GM12878 (cell line): ENCODE results near the gene GREB1. TPM values are rescaled to one million over a fixed set of nuclear protein-coding genes. Genes with fewer than 3 reads are reported as not detected.

ENCODE experiments used
- ATAC-seq: fragments of 200-7000 bp; cut with Tn5 transposase; 3 replicates; pipeline ENCODE4 v1.9.1; 2020; ENCODE audit warnings: mild to moderate bottlenecking, moderate library complexity
- BruUV-seq: library from RNA; stranded (reverse); fragments of 400-500 nt; replicated peaks from 2 replicates; lab custom pipeline; 2021; lab: Mats Ljungman, UMichigan
- CTCF ChIA-PET: fragments of 300-600 bp; sonication (Branson Sonifier 250); formaldehyde crosslinking; extraction: SDS; loops from one replicate; lab custom pipeline; 2021; ENCODE audit warnings: inconsistent platforms; lab: Yijun Ruan, JAX
- POLR2A ChIA-PET: fragments of 350-600 bp; formaldehyde crosslinking; extraction: SDS; loops from one replicate; lab custom pipeline; 2021; ENCODE audit warnings: inconsistent platforms; lab: Charles Lee
- RAD21 ChIA-PET: fragments of 300-600 bp; sonication (Branson Sonifier 250); formaldehyde crosslinking; loops from one replicate; lab custom pipeline; 2023; ENCODE audit warnings: antibody characterized with exemption; ENCODE audit not compliant: unreplicated experiment; lab: Charles Lee
- SMC1A ChIA-PET: fragments of 300-600 bp; sonication (Branson Sonifier 250); formaldehyde crosslinking; loops from one replicate; lab custom pipeline; 2023; ENCODE audit not compliant: unreplicated experiment, uncharacterized antibody; lab: Charles Lee
- DNase-seq: peaks from one replicate; pipeline ENCODE4 v3.0.0-alpha.2; 2011; ENCODE audit warnings: low read depth, low spot score
- FAIRE-seq: peaks from 3 replicates; lab custom pipeline; 2011; peaks lifted over from hg19 to GRCh38; lab: Jason Lieb, UNC
- H2AFZ ChIP-seq: 2 replicates; pipeline ENCODE4 v1.6.0; 2011; ENCODE audit warnings: low read depth, low read length, control low read depth; ENCODE audit not compliant: control insufficient read depth
- H3K27ac ChIP-seq: 2 replicates; pipeline ENCODE4 v1.5.1; 2011; ENCODE audit warnings: control low read depth; ENCODE audit not compliant: control insufficient read depth, insufficient read depth
- H3K27me3 ChIP-seq, 2 experiments: replicated peaks in 1 of 2; 2 replicates each; pipeline versions ENCODE4 v1.6.0 to v1.6.1; 2011; ENCODE audit warnings: low read length in 1 of 2; ENCODE audit not compliant: control insufficient read depth in 2 of 2, insufficient read depth in 2 of 2
- H3K36me3 ChIP-seq, 2 experiments: 2 replicates each; pipeline ENCODE4 v1.5.1; 2011; ENCODE audit warnings: low read length in 1 of 2; ENCODE audit not compliant: control insufficient read depth in 2 of 2, insufficient read depth in 2 of 2
- H3K4me1 ChIP-seq: 2 replicates; pipeline ENCODE4 v1.6.1; 2011; ENCODE audit warnings: mild to moderate bottlenecking, low read length, moderate library complexity, mixed read lengths; ENCODE audit not compliant: control insufficient read depth, insufficient read depth
- H3K4me2 ChIP-seq: 2 replicates; pipeline ENCODE4 v1.6.0; 2011; ENCODE audit warnings: control low read depth; ENCODE audit not compliant: control insufficient read depth, insufficient read depth
- H3K4me3 ChIP-seq: fragments of 200-600 bp; sonication (generic); 2 replicates; pipeline ENCODE4 v1.5.1; 2016
- H3K79me2 ChIP-seq: 2 replicates; pipeline ENCODE4 v1.6.0; 2011; ENCODE audit warnings: low read length; ENCODE audit not compliant: control insufficient read depth, insufficient read depth
- H3K9ac ChIP-seq: 2 replicates; pipeline ENCODE4 v1.8.0; 2011; ENCODE audit warnings: low read length, control low read depth, mixed read lengths; ENCODE audit not compliant: control insufficient read depth, insufficient read depth
- H3K9me3 ChIP-seq: replicated peaks from 3 replicates; pipeline ENCODE4 v1.5.1; 2011; ENCODE audit warnings: mild to moderate bottlenecking, low read length; ENCODE audit not compliant: control insufficient read depth, insufficient read depth
- H4K20me1 ChIP-seq: 2 replicates; pipeline ENCODE4 v1.6.0; 2011; ENCODE audit not compliant: control insufficient read depth, insufficient read depth
- ATF7 ChIP-seq: fragments of 450-650 bp; IDR thresholded peaks from 2 replicates; pipeline ENCODE4 v1.6.1; 2016; ENCODE audit warnings: low read depth, mild to moderate bottlenecking
- CHD2 ChIP-seq: IDR thresholded peaks from 2 replicates; pipeline ENCODE4 v1.6.1; 2011; ENCODE audit warnings: low read depth, low read length, improper control_type of control experiment, borderline replicate concordance
- CREM ChIP-seq: IDR thresholded peaks from 2 replicates; pipeline ENCODE4 v1.6.1; 2014; ENCODE audit warnings: antibody characterized with exemption, low read depth
- IKZF1 ChIP-seq: fragments of 450-650 bp; conservative IDR thresholded peaks from 2 replicates; pipeline ENCODE4 v1.6.1; 2017; ENCODE audit warnings: antibody characterized with exemption, mild to moderate bottlenecking
- IRF4 ChIP-seq: IDR thresholded peaks from 2 replicates; pipeline ENCODE4 v1.6.1; 2011; ENCODE audit warnings: low read depth, low read length
- KLF5 ChIP-seq: fragments of 450-650 bp; IDR thresholded peaks from 2 replicates; pipeline ENCODE4 v1.6.1; 2014; ENCODE audit warnings: mild to moderate bottlenecking; ENCODE audit not compliant: partially characterized antibody
- MYB ChIP-seq: fragments of 150-350 bp; IDR thresholded peaks from 2 replicates; pipeline ENCODE4 v1.6.1; 2014; ENCODE audit warnings: mild to moderate bottlenecking, low read depth, low read length, borderline replicate concordance
- PBX3 ChIP-seq: IDR thresholded peaks from 2 replicates; pipeline ENCODE4 v1.6.1; 2011; ENCODE audit warnings: mild to moderate bottlenecking, low read depth, low read length, moderate library complexity; ENCODE audit not compliant: insufficient replicate concordance
- RCOR1 ChIP-seq: conservative IDR thresholded peaks from 2 replicates; pipeline ENCODE4 v1.6.1; 2012; ENCODE audit warnings: low read depth, low read length, improper control_type of control experiment
- SIN3A ChIP-seq: IDR thresholded peaks from 2 replicates; pipeline ENCODE4 v1.6.1; 2012; ENCODE audit warnings: low read depth, low read length, improper control_type of control experiment
- SMARCA5 ChIP-seq: fragments of 450-650 bp; IDR thresholded peaks from 2 replicates; pipeline ENCODE4 v1.6.1; 2017; ENCODE audit warnings: mild to moderate bottlenecking
- SUZ12 ChIP-seq: fragments of 200-600 bp; sonication (generic); IDR thresholded peaks from one replicate; pipeline ENCODE4 v1.6.1; 2018; ENCODE audit warnings: antibody characterized with exemption, mild to moderate bottlenecking; ENCODE audit not compliant: unreplicated experiment
- TARDBP ChIP-seq: IDR thresholded peaks from 2 replicates; pipeline ENCODE4 v1.6.1; 2016; ENCODE audit warnings: borderline replicate concordance
- TBL1XR1 ChIP-seq: IDR thresholded peaks from 2 replicates; pipeline ENCODE4 v1.6.1; 2012; ENCODE audit warnings: low read depth, low read length, improper control_type of control experiment
- TCF7 ChIP-seq: IDR thresholded peaks from 2 replicates; pipeline ENCODE4 v1.6.1; 2014; ENCODE audit warnings: antibody characterized with exemption, borderline replicate concordance
- YY1 ChIP-seq: IDR thresholded peaks from 2 replicates; pipeline ENCODE4 v1.6.1; 2011; ENCODE audit warnings: low read depth, mild to moderate bottlenecking, low read length
- ZNF207 ChIP-seq: fragments of 450-650 bp; IDR thresholded peaks from 2 replicates; pipeline ENCODE4 v1.6.1; 2014; ENCODE audit warnings: antibody characterized with exemption, mild to moderate bottlenecking, borderline replicate concordance
- WGBS: methylation state at CpG from one replicate; pipeline ENCODE4 v1.1.6; 2016; ENCODE audit warnings: low lambda C conversion rate; ENCODE audit not compliant: insufficient replicate concordance, insufficient coverage; ENCODE audit errors: missing lambda C conversion rate; 5-methylcytosine and 5-hydroxymethylcytosine counted together
- in situ Hi-C: fragments of 300-500 bp; cut with MboI; formaldehyde crosslinking; loops from 9 replicates; pipeline ENCODE4 v1.14.3; 2018; ENCODE audit warnings: mixed read lengths
- intact Hi-C: fragments of 100-400 bp; cut with micrococcal nuclease; formaldehyde crosslinking; loops from one replicate; pipeline ENCODE4 v1.14.2; 2022; ENCODE audit not compliant: unreplicated experiment
- polyA plus RNA-seq, 11 experiments: library from polyadenylated mRNA; depleted of rRNA in 4 of 11; unstranded in 6 of 11; stranded (reverse) in 5 of 11; fragments of >200 nt; fragmentation: Nextera tagmentation in 4 of 11; fragmentation: Illumina TruSeq in 1 of 11; extraction: Ambion mirVana in 4 of 11; extraction: Trizol in 1 of 11; gene quantifications; 1 replicate in 1 of 11; 2 replicates in 10 of 11; pipeline versions ENCODE4 v1.2.1 to v1.2.3, GENCODE V29; 2011 to 2016; ENCODE audit warnings: inconsistent platforms in 2 of 11, missing spikeins in 2 of 11, low read depth in 1 of 11
- total RNA-seq, 4 experiments: library from RNA; depleted of rRNA in 3 of 4; stranded (reverse); fragments of >200 nt in 3 of 4; fragmentation: Illumina TruSeq in 1 of 4; extraction: Trizol in 1 of 4; gene quantifications; 2 replicates each; pipeline versions ENCODE4 v1.2.1 to v1.2.3, GENCODE V29; 2013 to 2021
- TF ChIP-seq, protein P1 (sequence below): fragments of 450-650 bp; IDR thresholded peaks from 2 replicates; pipeline ENCODE4 v1.6.1; 2016; ENCODE audit warnings: mild to moderate bottlenecking
- TF ChIP-seq, protein P2 (sequence below): IDR thresholded peaks from 2 replicates; pipeline ENCODE4 v1.6.1; 2012; ENCODE audit warnings: mild to moderate bottlenecking, low read depth, low read length

Gene GREB1
- total and polyA plus RNA-seq, 10 of the 15 experiments (the other 5 are each of a cell fraction or from before 2014, with no cell fraction given): 0.09 to 2.1 (median 0.37) TPM; not detected in 1

GRCh38 chr2:11585071-11585470 lies 51.2 kb downstream of the GREB1 start:
- FAIRE-seq (no peak), DNase-seq (no peak), ATAC-seq (no peak)
- ChIA-PET CTCF (interaction anchor here (0.7 to 8.2 kb wide), 27 partner anchors 12 to 669 kb away, joined by 3 to 206 read pairs (median 6); partner anchors contain the start of gene E2F6), SMC1A (interaction anchor here (0.8 to 3.4 kb wide), 3 partner anchors 105 to 173 kb away, joined by 3 to 44 read pairs (median 3); no protein-coding TSS in a partner anchor), POLR2A (no interaction called here), RAD21 (interaction anchor here (0.9 to 4.6 kb wide), 5 partner anchors 8 to 452 kb away, joined by 3 to 55 read pairs (median 8); a partner anchor contains a TSS)
- H3K27me3 ChIP-seq: peaks cover 0 to 2% of the 10 kb centered on the region in 2 experiments; a peak in 1 of 4 replicates
- no peak overlapping the region for H2AFZ ChIP-seq
- no TSS peak for BruUV-seq
- no peaks in the 10 kb centered on the region; the same call in 2 of the 3 replicates for H3K9me3 ChIP-seq
- H3K4me2 ChIP-seq: no peak overlapping the region
- H3K79me2 ChIP-seq: no peaks in the 10 kb centered on the region
- no peaks in the 10 kb centered on the region for H4K20me1 ChIP-seq
- H3K9ac ChIP-seq: no peak overlapping the region
- H3K36me3 ChIP-seq: no peaks in the 10 kb centered on the region
- no peaks in the 10 kb centered on the region for H3K4me1 ChIP-seq
- no peak overlapping the region for H3K27ac ChIP-seq
- no peak overlapping the region for H3K4me3 ChIP-seq
- in situ Hi-C loops: no loop called here
- WGBS: 84% methylated on average over 7 of the region's 7 CpGs
- intact Hi-C loops: loop anchor here (2.0 to 10.0 kb wide), 3 partner anchors 102 to 750 kb away; no protein-coding TSS in a partner anchor
- TF ChIP-seq IRF4: no peak
- TF ChIP-seq, protein P1, sequence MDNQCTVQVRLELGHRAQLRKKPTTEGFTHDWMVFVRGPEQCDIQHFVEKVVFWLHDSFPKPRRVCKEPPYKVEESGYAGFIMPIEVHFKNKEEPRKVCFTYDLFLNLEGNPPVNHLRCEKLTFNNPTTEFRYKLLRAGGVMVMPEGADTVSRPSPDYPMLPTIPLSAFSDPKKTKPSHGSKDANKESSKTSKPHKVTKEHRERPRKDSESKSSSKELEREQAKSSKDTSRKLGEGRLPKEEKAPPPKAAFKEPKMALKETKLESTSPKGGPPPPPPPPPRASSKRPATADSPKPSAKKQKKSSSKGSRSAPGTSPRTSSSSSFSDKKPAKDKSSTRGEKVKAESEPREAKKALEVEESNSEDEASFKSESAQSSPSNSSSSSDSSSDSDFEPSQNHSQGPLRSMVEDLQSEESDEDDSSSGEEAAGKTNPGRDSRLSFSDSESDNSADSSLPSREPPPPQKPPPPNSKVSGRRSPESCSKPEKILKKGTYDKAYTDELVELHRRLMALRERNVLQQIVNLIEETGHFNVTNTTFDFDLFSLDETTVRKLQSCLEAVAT: no peak
- TF ChIP-seq MYB: no peak
- TF ChIP-seq, protein P2, sequence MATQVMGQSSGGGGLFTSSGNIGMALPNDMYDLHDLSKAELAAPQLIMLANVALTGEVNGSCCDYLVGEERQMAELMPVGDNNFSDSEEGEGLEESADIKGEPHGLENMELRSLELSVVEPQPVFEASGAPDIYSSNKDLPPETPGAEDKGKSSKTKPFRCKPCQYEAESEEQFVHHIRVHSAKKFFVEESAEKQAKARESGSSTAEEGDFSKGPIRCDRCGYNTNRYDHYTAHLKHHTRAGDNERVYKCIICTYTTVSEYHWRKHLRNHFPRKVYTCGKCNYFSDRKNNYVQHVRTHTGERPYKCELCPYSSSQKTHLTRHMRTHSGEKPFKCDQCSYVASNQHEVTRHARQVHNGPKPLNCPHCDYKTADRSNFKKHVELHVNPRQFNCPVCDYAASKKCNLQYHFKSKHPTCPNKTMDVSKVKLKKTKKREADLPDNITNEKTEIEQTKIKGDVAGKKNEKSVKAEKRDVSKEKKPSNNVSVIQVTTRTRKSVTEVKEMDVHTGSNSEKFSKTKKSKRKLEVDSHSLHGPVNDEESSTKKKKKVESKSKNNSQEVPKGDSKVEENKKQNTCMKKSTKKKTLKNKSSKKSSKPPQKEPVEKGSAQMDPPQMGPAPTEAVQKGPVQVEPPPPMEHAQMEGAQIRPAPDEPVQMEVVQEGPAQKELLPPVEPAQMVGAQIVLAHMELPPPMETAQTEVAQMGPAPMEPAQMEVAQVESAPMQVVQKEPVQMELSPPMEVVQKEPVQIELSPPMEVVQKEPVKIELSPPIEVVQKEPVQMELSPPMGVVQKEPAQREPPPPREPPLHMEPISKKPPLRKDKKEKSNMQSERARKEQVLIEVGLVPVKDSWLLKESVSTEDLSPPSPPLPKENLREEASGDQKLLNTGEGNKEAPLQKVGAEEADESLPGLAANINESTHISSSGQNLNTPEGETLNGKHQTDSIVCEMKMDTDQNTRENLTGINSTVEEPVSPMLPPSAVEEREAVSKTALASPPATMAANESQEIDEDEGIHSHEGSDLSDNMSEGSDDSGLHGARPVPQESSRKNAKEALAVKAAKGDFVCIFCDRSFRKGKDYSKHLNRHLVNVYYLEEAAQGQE: no peak
- TF ChIP-seq SUZ12: no peak
- no peak for TF ChIP-seq SIN3A
- TF ChIP-seq ZNF207: no peak
- TF ChIP-seq ATF7: no peak
- no peak for TF ChIP-seq TCF7
- no peak for TF ChIP-seq RCOR1
- no peak for TF ChIP-seq KLF5
- TF ChIP-seq IKZF1: no peak
- TF ChIP-seq CHD2: no peak
- no peak for TF ChIP-seq TARDBP
- no peak for TF ChIP-seq SMARCA5
- TF ChIP-seq YY1: no peak
- TF ChIP-seq CREM: no peak
- TF ChIP-seq TBL1XR1: no peak
- no peak for TF ChIP-seq PBX3
